HUES48 (cell line): ENCODE data around the gene P2RY10.

Source experiments
- H3K27ac ChIP-seq: one replicate; pipeline ENCODE4 v1.7.0; 2013; ENCODE audit warnings: low read depth, low read length, inconsistent platforms
- H3K27me3 ChIP-seq: 2 replicates; pipeline ENCODE4 v1.6.1; 2013; ENCODE audit warnings: mild to moderate bottlenecking, low read length; ENCODE audit not compliant: control insufficient read depth, insufficient read depth
- H3K36me3 ChIP-seq: 2 replicates; pipeline ENCODE4 v1.6.1; 2013; ENCODE audit warnings: low read length; ENCODE audit not compliant: control insufficient read depth, insufficient read depth
- H3K4me1 ChIP-seq: 2 replicates; pipeline ENCODE4 v1.6.1; 2013; ENCODE audit warnings: mild to moderate bottlenecking, low read length; ENCODE audit not compliant: control insufficient read depth, insufficient read depth
- H3K4me3 ChIP-seq: 2 replicates; pipeline ENCODE4 v1.5.1; 2013; ENCODE audit warnings: mild to moderate bottlenecking, low read depth, low read length
- H3K9ac ChIP-seq: 2 replicates; pipeline ENCODE4 v1.6.1; 2013; ENCODE audit warnings: mild to moderate bottlenecking, low read depth, low read length, moderate library complexity
- H3K9me3 ChIP-seq: 2 replicates; pipeline ENCODE4 v1.6.1; 2013; ENCODE audit warnings: low read length; ENCODE audit not compliant: control insufficient read depth, insufficient read depth

The P2RY10 gene, protein sequence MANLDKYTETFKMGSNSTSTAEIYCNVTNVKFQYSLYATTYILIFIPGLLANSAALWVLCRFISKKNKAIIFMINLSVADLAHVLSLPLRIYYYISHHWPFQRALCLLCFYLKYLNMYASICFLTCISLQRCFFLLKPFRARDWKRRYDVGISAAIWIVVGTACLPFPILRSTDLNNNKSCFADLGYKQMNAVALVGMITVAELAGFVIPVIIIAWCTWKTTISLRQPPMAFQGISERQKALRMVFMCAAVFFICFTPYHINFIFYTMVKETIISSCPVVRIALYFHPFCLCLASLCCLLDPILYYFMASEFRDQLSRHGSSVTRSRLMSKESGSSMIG

DNA sequence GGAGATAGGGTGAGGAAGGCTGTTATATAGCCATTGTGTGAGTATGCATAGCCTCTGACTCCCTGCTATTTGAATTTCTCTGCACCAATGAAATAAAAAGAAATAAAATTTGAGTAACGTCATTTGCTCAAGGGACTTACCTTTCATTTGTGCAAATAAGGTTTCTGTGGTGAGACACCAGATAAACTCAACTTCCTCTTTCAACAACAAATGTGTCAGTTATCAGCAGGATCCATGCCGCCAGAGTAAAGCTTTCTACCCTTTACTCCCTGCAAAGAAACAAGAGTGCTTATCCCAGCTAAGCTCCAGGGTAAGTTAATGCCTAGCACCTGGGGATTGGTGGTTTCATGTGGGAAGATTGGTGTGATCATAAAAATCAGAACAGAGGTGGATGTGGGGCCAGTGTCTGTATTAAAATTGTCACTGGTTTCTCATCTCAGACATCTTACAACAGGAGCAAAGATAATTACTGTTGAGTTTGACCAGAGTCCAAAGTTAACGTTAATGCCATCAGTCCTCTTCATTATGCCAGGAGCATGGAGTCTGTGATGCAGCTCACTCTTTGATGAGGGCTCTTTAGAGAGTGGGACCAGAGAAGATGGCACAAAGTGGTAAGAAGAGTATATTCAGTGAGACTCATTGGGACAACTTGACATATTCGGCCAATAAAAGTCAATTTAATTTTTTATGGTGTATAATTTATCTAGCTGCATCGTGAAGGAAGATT lies at the start of gene P2RY10:
TSS of gene P2RY10 (plus strand) at position 206 of the 727 bp plus-strand sequence. CDS start 15,130 bp downstream, outside the sequence.
- Histone ChIP-seq H3K27ac (no peak within 1 kb of the TSS), H3K9ac (no peak within 1 kb of the TSS)

DNA sequence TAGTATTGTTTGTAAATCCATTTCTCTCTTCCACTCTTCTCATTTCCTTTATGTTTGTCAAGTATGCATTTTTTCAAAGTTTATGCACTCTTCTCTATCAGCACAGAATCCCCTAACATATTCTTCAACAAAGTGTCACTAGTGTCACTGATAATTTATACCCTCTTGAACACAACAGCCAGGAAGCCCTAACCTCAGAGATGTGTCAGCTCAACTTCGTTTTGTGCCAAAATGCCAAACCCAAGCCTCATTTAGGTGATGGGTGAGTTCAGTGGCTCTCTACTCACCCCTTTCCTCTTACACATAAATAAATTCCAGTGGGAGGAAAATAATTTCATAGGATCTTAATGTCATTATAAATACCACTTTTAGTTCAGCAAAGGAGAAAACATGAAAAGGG lies 22.4 kb upstream of the P2RY10 start:
- Histone ChIP-seq H3K27ac (no peak overlapping the region), H3K36me3 (no peaks in the 10 kb centered on the region), H3K27me3 (no peaks in the 10 kb centered on the region), H3K9me3 (peaks cover 54% of the 10 kb centered on the region), H3K4me1 (no peaks in the 10 kb centered on the region), H3K9ac (no peak overlapping the region), H3K4me3 (no peak overlapping the region)

More for the DNA sequence above, at the start of gene P2RY10:
- H3K27me3 ChIP-seq, result no peaks in the 10 kb centered on the region
- no peaks in the 10 kb centered on the region for H3K36me3 ChIP-seq
- H3K4me3 ChIP-seq, result no peak within 1 kb of the TSS
- peaks cover 32% of the 10 kb centered on the region; the same call in 1 of the 2 replicates for H3K9me3 ChIP-seq
- H3K4me1 ChIP-seq, result no peaks in the 10 kb centered on the region

DNA sequence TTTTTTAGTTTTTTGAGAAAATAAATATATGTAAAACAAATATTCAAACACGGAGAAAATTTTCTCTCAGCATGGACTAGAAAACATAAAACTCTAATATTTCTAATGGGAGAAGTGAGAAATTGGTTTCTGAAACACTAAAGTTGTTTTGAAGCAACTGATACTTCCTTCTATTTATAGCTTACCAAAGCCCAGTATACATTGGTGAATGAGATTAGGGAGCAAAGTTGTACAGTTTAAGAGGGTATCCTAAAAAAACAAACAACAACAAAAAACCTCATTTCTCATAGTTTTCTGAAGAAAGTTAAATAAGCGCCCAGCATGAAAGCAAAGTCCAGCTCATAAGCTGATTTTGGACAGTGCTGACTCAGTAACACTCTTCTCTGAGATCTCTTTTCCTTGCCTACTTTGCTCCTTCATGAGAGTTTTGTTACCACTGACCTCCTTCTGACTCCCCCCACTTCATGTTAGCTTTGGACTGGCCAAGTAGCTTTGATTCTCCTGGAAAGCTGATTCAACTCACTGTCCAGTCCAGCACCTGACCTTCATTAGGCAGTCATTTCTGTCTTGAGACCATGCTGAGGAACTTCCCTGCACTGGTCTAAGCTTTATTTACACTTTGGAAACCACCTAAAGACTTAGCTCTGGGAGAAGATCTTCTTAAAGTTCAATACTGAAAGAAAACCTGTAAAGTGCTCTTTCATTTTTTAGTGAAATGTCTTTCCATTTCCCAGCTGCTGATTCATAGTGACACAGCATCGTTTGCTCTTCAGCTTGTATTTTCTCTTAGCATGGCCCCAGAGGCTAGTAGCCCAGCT lies 21.8 kb upstream of the P2RY10 start:
- Histone ChIP-seq H3K4me3 (no peak overlapping the region), H3K9ac (no peak overlapping the region)

DNA sequence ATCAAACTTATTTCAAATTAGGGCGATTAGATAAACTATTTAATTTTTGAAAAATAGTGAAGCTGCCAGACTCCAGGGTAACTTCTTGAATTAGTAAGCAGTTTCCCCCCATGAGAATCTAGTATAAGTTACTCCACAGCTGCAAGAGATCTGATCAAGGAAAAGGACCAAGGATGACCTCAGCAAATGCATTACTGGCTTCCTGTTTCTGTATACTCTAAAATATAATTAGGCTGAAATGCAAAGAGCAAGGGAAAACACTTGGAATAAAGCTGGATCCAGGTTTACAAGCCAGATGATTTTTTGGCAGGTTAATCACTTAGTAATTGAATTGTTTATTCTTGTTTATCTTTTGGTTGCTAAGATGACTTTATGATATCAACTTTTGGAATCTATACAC lies 13.4 kb upstream of the P2RY10 start:
- H3K4me3 ChIP-seq, result no peak overlapping the region
- H3K9ac ChIP-seq, result no peak overlapping the region
- peaks cover 64% of the 10 kb centered on the region for H3K9me3 ChIP-seq
- H3K4me1 ChIP-seq, result no peaks in the 10 kb centered on the region
- H3K27me3 ChIP-seq, result no peaks in the 10 kb centered on the region
- H3K36me3 ChIP-seq, result no peaks in the 10 kb centered on the region
- no peak overlapping the region for H3K27ac ChIP-seq

More for the DNA sequence above, 21.8 kb upstream of the P2RY10 start:
- H3K36me3 ChIP-seq, result no peaks in the 10 kb centered on the region
- H3K9me3 ChIP-seq, result peaks cover 59% of the 10 kb centered on the region
- no peaks in the 10 kb centered on the region for H3K27me3 ChIP-seq
- no peak overlapping the region for H3K27ac ChIP-seq
- no peaks in the 10 kb centered on the region for H3K4me1 ChIP-seq

DNA sequence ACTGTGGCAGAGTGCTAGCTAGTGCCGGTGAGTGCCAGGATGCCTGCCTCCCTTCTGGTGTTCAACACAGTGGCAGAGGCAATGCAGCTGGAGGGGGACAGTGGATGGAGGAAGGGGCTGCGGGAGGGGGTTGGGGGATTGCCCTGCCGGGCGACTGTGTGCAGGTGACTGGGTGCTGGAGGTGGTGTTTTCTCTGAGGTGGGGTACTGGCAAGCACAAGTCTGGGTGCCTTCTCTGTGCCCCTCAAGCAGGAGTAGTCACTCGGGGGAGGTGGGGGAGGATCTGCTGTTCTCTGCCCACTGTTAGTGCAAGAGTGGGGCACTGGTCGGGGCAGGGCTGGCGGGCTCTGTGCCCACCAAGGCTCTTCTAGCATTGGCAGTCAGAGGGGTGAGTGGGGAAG lies 10.3 kb upstream of the P2RY10 start:
- peaks cover 47% of the 10 kb centered on the region for H3K9me3 ChIP-seq
- no peak overlapping the region for H3K27ac ChIP-seq
- no peak overlapping the region for H3K9ac ChIP-seq
- no peaks in the 10 kb centered on the region for H3K4me1 ChIP-seq
- no peaks in the 10 kb centered on the region for H3K27me3 ChIP-seq
- no peak overlapping the region for H3K4me3 ChIP-seq
- no peaks in the 10 kb centered on the region for H3K36me3 ChIP-seq

DNA sequence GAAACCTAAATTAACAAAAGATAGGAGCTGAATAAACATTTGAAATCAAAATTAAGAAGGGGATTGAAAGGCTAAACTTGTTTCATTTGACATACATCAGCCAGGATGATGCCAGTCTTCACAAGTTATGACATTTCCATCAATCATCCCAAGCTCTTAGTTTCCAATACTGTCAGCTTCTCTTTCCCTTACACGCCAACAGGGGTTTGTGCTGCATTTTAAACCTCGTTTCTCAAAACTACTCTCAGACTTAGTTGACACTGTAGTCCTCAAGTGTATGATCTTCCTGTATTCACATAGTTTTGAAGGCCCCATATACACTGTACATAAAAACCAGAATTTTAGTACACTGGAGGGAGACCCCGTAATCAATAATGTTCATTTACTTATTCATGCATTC lies 840 bp upstream of the P2RY10 start:
- Histone ChIP-seq H3K27ac (no peak overlapping the region), H3K9me3 (peaks cover 34% of the 10 kb centered on the region; the same call in 1 of the 2 replicates), H3K4me1 (no peaks in the 10 kb centered on the region), H3K9ac (no peak overlapping the region), H3K27me3 (no peaks in the 10 kb centered on the region), H3K4me3 (no peak overlapping the region), H3K36me3 (no peaks in the 10 kb centered on the region)

DNA sequence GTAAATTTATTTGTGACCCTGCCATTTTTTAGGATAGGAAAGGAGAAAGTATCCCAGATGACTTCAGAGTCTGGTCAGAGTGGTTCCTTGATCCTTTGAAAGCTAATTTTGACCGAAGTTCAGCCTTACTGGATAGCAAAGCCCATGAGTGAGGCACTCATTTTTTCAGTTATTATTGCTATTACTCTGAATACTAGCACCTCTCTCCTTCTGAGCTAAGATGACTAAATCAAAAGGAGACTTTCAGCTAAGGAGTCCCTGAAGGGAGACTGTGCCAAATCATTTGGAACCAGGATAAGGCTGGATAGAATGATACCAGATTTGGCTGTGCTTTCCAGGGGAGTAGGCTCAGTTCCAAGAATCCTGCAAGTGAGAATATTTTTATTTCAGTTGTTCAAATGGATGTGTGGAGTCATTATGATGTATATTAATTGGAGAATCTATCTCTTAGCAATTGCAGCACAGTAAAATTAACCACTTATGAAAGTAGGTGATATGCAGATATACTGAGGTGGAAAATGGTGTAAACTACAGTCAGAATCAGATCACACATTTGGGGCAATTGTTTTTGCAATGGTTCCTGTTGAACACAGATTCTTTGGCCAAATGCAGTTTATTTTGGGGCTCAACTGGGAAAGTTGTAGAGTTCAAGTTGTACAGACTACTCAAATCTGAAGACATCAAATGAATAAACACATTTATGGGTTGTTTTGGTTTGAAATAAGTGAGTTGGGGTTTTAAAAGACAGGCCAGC lies 1.2 kb downstream of the P2RY10 start:
- H3K27ac ChIP-seq, result no peak overlapping the region

DNA sequence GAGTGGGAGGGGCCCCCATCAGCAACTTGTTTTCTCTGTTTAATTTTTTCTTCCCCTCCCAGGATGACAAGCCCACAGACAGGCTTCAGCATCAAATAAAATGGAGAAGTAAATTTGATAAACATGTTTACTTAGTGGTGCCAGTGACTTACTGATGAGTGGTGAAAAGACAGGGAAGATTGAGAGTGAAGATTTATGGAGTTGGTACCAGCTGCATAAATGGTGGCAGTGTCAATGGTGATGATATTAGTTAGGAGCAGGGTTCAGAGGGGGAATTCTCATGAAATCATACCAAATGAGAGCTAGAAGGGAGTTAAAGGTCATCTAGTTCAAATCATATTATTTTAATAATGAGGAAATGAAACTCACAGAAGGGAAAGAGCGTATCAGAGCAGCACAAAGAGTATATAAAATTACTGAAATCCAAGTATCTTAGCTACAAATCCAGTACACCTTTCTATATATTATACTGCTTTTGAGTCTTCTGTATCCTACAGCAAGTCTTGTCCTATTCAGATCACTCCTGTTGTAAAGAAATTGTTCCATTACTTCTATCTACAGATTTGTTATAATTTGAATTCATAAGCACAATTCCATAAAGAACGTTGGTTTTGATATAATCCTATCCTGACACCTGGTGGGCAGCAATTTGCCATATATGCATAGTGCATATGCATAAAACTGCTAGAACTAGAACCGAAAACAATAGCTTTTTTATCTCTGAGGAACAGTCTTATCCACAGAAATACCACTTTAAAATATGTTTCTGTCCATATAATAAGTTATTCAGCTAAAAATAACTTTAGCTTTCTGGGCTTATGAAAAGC lies 5.0 kb downstream of the P2RY10 start:
- Histone ChIP-seq H3K27me3 (no peaks in the 10 kb centered on the region), H3K9ac (no peak overlapping the region), H3K36me3 (no peaks in the 10 kb centered on the region), H3K4me1 (no peaks in the 10 kb centered on the region), H3K9me3 (peaks cover 23% of the 10 kb centered on the region; the same call in 1 of the 2 replicates), H3K27ac (no peak overlapping the region), H3K4me3 (no peak overlapping the region)

More for the DNA sequence above, 1.2 kb downstream of the P2RY10 start:
- peaks cover 23% of the 10 kb centered on the region; the same call in 1 of the 2 replicates for H3K9me3 ChIP-seq
- H3K36me3 ChIP-seq, result no peaks in the 10 kb centered on the region
- H3K9ac ChIP-seq, result no peak overlapping the region
- no peaks in the 10 kb centered on the region for H3K4me1 ChIP-seq
- H3K27me3 ChIP-seq, result no peaks in the 10 kb centered on the region
- no peak overlapping the region for H3K4me3 ChIP-seq

DNA sequence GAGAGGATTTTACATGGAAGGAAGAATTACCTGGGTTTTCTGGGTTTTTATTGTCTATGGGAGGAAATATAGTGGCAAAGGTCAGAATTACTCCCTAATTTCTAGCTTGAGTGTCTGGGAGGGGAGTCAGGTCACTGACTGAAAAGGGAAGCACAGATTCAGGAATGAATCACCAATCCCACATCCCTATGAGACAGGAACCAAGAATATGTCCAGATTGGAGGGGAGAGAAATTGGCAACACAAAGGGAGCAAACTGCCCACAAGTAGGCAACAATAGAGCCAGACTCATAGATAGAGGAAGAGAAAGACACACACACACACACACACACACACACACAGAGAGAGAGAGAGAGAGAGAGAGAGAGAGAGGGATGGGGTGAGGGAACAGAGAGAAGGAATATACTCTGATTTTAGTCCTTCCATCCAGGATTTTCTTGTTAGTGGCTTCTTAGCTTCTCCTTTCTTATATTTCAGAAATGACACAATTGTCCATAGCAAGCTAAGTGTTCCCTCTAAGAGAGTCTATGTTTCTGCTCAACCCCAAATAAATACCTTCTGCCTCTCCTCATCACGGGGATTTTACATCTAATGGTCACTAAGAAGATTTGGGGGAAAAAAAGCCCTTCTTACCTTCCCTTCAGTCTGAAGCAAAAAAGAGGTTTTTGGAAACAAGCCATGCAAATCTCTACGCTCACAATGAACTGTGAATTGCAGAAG lies 12.0 kb downstream of the P2RY10 start:
- H3K36me3 ChIP-seq, result no peaks in the 10 kb centered on the region
- no peak overlapping the region for H3K9ac ChIP-seq
- no peaks in the 10 kb centered on the region for H3K27me3 ChIP-seq
- H3K9me3 ChIP-seq, result peaks cover 27% of the 10 kb centered on the region
- H3K4me1 ChIP-seq, result no peaks in the 10 kb centered on the region
- H3K4me3 ChIP-seq, result no peak overlapping the region
- no peak overlapping the region for H3K27ac ChIP-seq
